ENCODE results near the gene SYNDIG1. TPM values are rescaled to one million over a fixed set of nuclear protein-coding genes. Genes with fewer than 3 reads are reported as not detected.

SYNDIG1 gene
- total RNA-seq, 2 donors from 2014 or later, result 0.73 to 4.5 TPM

- DNase-seq (ENCODE audit: low spot score), result no peak
- WGBS, result 80% methylated on average over 7 of the region's 7 CpGs
- H3K27me3 ChIP-seq (replicated peaks; ENCODE audit: insufficient read depth), result no peaks in the 10 kb centered on the region
- intact Hi-C loops (cut with DNase I), result no loop called here
- H3K27ac ChIP-seq, result no peak overlapping the region
- no peaks in the 10 kb centered on the region for H3K4me1 ChIP-seq (replicated peaks)
- TF ChIP-seq POLR2A (IDR thresholded peaks at IDR 0.05), result no peak
- no peak for TF ChIP-seq CTCF (IDR thresholded peaks at IDR 0.05)
- no peak for TF ChIP-seq POLR2AphosphoS5 (IDR thresholded peaks at IDR 0.05)
- H3K4me3 ChIP-seq, result no peak overlapping the region
- H3K36me3 ChIP-seq, result no peaks in the 10 kb centered on the region
- no peaks in the 10 kb centered on the region for H3K9me3 ChIP-seq
Measured at GRCh38 chr20:24544371-24544770, 74.9 kb downstream of the SYNDIG1 start.

GRCh38 chr20:24545168-24545567 is 75.7 kb downstream of the SYNDIG1 start:
- H3K9me3 ChIP-seq, result no peaks in the 10 kb centered on the region
- 89% methylated on average over 11 of the region's 11 CpGs for WGBS
- H3K27me3 ChIP-seq (replicated peaks; ENCODE audit: insufficient read depth), result no peaks in the 10 kb centered on the region
- no peak for DNase-seq (ENCODE audit: low spot score)
- no peaks in the 10 kb centered on the region for H3K4me1 ChIP-seq (replicated peaks)
- intact Hi-C loops (cut with DNase I), result no loop called here
- H3K27ac ChIP-seq, result no peak overlapping the region
- no peak overlapping the region for H3K4me3 ChIP-seq
- TF ChIP-seq POLR2A (IDR thresholded peaks at IDR 0.05) (no peak), CTCF (IDR thresholded peaks at IDR 0.05) (no peak), POLR2AphosphoS5 (IDR thresholded peaks at IDR 0.05) (no peak)
- H3K36me3 ChIP-seq, result no peaks in the 10 kb centered on the region

- H3K4me3 ChIP-seq, result no peak overlapping the region
- H3K27me3 ChIP-seq (replicated peaks; ENCODE audit: insufficient read depth), result no peaks in the 10 kb centered on the region
- WGBS, result 93% methylated on average over 2 of the region's 2 CpGs
- intact Hi-C loops (cut with DNase I), result no loop called here
- H3K9me3 ChIP-seq, result no peaks in the 10 kb centered on the region
- H3K4me1 ChIP-seq (replicated peaks), result no peaks in the 10 kb centered on the region
- H3K36me3 ChIP-seq, result no peaks in the 10 kb centered on the region
- no peak for TF ChIP-seq POLR2A (IDR thresholded peaks at IDR 0.05)
- no peak for TF ChIP-seq CTCF (IDR thresholded peaks at IDR 0.05)
- TF ChIP-seq POLR2AphosphoS5 (IDR thresholded peaks at IDR 0.05), result no peak
- H3K27ac ChIP-seq, result no peak overlapping the region
- no peak for DNase-seq (ENCODE audit: low spot score)
Measured at GRCh38 chr20:24546232-24546892, 76.9 kb downstream of the SYNDIG1 start.

GRCh38 chr20:24547967-24548366 is 78.5 kb downstream of the SYNDIG1 start:
- Histone ChIP-seq H3K9me3 (no peaks in the 10 kb centered on the region), H3K27me3 (replicated peaks; ENCODE audit: insufficient read depth) (no peaks in the 10 kb centered on the region), H3K36me3 (no peaks in the 10 kb centered on the region), H3K4me3 (no peak overlapping the region), H3K4me1 (replicated peaks) (no peaks in the 10 kb centered on the region), H3K27ac (no peak overlapping the region)
- DNase-seq (ENCODE audit: low spot score), result no peak
- no peak for TF ChIP-seq POLR2A (IDR thresholded peaks at IDR 0.05)
- no peak for TF ChIP-seq POLR2AphosphoS5 (IDR thresholded peaks at IDR 0.05)
- no peak for TF ChIP-seq CTCF (IDR thresholded peaks at IDR 0.05)
- WGBS, result 81% methylated on average over 10 of the region's 10 CpGs
- intact Hi-C loops (cut with DNase I), result no loop called here

- no peak for TF ChIP-seq POLR2AphosphoS5 (IDR thresholded peaks at IDR 0.05)
- TF ChIP-seq CTCF (IDR thresholded peaks at IDR 0.05), result no peak
- TF ChIP-seq POLR2A (IDR thresholded peaks at IDR 0.05), result no peak
- Histone ChIP-seq H3K36me3 (no peaks in the 10 kb centered on the region), H3K27ac (no peak overlapping the region), H3K27me3 (replicated peaks; ENCODE audit: insufficient read depth) (no peaks in the 10 kb centered on the region), H3K4me3 (no peak overlapping the region), H3K9me3 (no peaks in the 10 kb centered on the region), H3K4me1 (replicated peaks) (no peaks in the 10 kb centered on the region)
- WGBS, result 32% methylated on average over 2 of the region's 2 CpGs
- intact Hi-C loops (cut with DNase I), result no loop called here
- DNase-seq (ENCODE audit: low spot score), result no peak
Measured at GRCh38 chr20:24559114-24559732, 89.8 kb downstream of the SYNDIG1 start.

Data from prostate gland (tissue), 2 donors.